Aorta (tissue), 5 donors: Measurements from ENCODE around the gene ARID5B. TPM values are rescaled to one million over a fixed set of nuclear protein-coding genes. Genes with fewer than 3 reads are reported as not detected.
A peak's percentile ranks its signal among the peaks of the same experiment; 100 is the strongest.

Experiments
- ATAC-seq: fragments of 200-7000 bp; cut with Tn5 transposase; one replicate; pipeline ENCODE4 v1.9.1; 2022; ENCODE audit warnings: moderate library complexity; ENCODE audit not compliant: low FRiP score
- DNase-seq, 2 donors: peaks; one replicate each; pipeline ENCODE4 v3.0.0-alpha.2; 2020
- H3K27ac ChIP-seq, 2 donors: one replicate each; pipeline ENCODE4 v1.5.1; 2013; ENCODE audit warnings: low read length in 2 of 2, mild to moderate bottlenecking in 2 of 2, moderate library complexity in 2 of 2, control low read depth in 1 of 2, inconsistent platforms in 1 of 2, low read depth in 1 of 2
- H3K27me3 ChIP-seq, 2 donors: one replicate each; pipeline ENCODE4 v1.6.1; 2013; ENCODE audit warnings: control low read depth in 1 of 2, low read length in 1 of 2, mild to moderate bottlenecking in 1 of 2, moderate library complexity in 1 of 2; ENCODE audit not compliant: insufficient read depth in 2 of 2, control insufficient read depth in 1 of 2
- H3K36me3 ChIP-seq, 2 donors: one replicate each; pipeline ENCODE4 v1.6.1; 2013; ENCODE audit warnings: control low read depth in 1 of 2, low read length in 1 of 2, mild to moderate bottlenecking in 1 of 2; ENCODE audit not compliant: insufficient read depth in 2 of 2, control insufficient read depth in 1 of 2
- H3K4me1 ChIP-seq, 2 donors: one replicate each; pipeline ENCODE4 v1.6.1; 2013; ENCODE audit warnings: low read length in 2 of 2, control low read depth in 1 of 2, mild to moderate bottlenecking in 1 of 2, moderate library complexity in 1 of 2; ENCODE audit not compliant: insufficient read depth in 2 of 2, control insufficient read depth in 1 of 2
- H3K4me3 ChIP-seq, 2 donors: one replicate each; pipeline ENCODE4 v1.5.1; 2013; ENCODE audit warnings: low read length in 2 of 2, control low read depth in 1 of 2, mild to moderate bottlenecking in 1 of 2
- H3K9me3 ChIP-seq: one replicate; pipeline ENCODE4 v1.6.1; 2013; ENCODE audit warnings: mild to moderate bottlenecking, low read length; ENCODE audit not compliant: control insufficient read depth
- WGBS, 2 donors: extraction: QIAGEN DNeasy Blood & Tissue Kit; methylation state at CpG; one replicate each; pipeline ENCODE4 v1.1.7; 2013; 5-methylcytosine and 5-hydroxymethylcytosine counted together
- intact Hi-C, 2 donors: fragments of 100-400 bp; cut with DNase I; formaldehyde crosslinking; loops; one replicate each; pipeline versions ENCODE4 v1.14.2 to v1.15.0; 2022
- polyA plus RNA-seq, 2 donors: library from polyadenylated mRNA; stranded (reverse); fragments of 200-250 nt; gene quantifications; one replicate each; pipeline ENCODE4 v1.2.3, GENCODE V29; 2013
- total RNA-seq, 2 donors: library from RNA; stranded (reverse); fragmentation: NEBNext Ultra II Directional; extraction: Animal tissue kit (Norgen Biotek cat#: 25700); gene quantifications; one replicate each; pipeline ENCODE4 v1.2.1, GENCODE V29; 2021
- donor health status: healthy with polysubstance abuse.
- donor health status: Bipolar disorder and iron deficiency.
- donor health status: DM: no; HTN: no; CAD: no.
- donor health status: DM: no; HTN: no; CAD: no.
- donor health status: DM: yes; HTN: yes; CAD: no.

The ARID5B gene
- total and polyA plus RNA-seq, 4 donors, result 7.8 to 143 (median 49.7) TPM

- peaks cover 3 to 16% of the 10 kb centered on the region in 2 donors for H3K4me1 ChIP-seq
Observed at GRCh38 chr10:62082271-62082656, 180.8 kb downstream of the ARID5B start.

GRCh38 chr10:62082729-62083411 is 181.4 kb downstream of the ARID5B start:
- H3K4me1 ChIP-seq, result peaks cover 3 to 16% of the 10 kb centered on the region in 2 donors
- WGBS, 2 donors, result 1% methylated on average over 7 of the region's 7 CpGs
- DNase-seq (no peak), ATAC-seq (peak; percentile 65)
- H3K27me3 ChIP-seq, result no peaks in the 10 kb centered on the region
- H3K36me3 ChIP-seq, result peaks cover 2 to 6% of the 10 kb centered on the region in 2 donors
- H3K4me3 ChIP-seq, result peak overlapping the region in 1 of 2 donors; percentile 18
- peak overlapping the region; percentile 61 to 100 for H3K27ac ChIP-seq
- intact Hi-C loops, result loop anchor here in 1 of 2 donors (5.0 kb wide), 3 partner anchors 36 to 181 kb away; partner anchors contain the start of gene ARID5B
- H3K9me3 ChIP-seq, result no peaks in the 10 kb centered on the region

More at GRCh38 chr10:62082271-62082656, 180.8 kb downstream of the ARID5B start:
- intact Hi-C loops, result loop anchor here in 1 of 2 donors (5.0 kb wide), 3 partner anchors 35 to 180 kb away; partner anchors contain the start of gene ARID5B
- ATAC-seq (no peak), DNase-seq (no peak)
- Histone ChIP-seq H3K9me3 (no peaks in the 10 kb centered on the region), H3K4me3 (peak overlapping the region in 1 of 2 donors; percentile 18), H3K36me3 (peaks cover 2 to 6% of the 10 kb centered on the region in 2 donors), H3K27me3 (no peaks in the 10 kb centered on the region), H3K27ac (peak overlapping the region; percentile 11 to 19)
- WGBS, 2 donors, result 47 to 62% methylated on average over 1 of the region's 1 CpG

DNA sequence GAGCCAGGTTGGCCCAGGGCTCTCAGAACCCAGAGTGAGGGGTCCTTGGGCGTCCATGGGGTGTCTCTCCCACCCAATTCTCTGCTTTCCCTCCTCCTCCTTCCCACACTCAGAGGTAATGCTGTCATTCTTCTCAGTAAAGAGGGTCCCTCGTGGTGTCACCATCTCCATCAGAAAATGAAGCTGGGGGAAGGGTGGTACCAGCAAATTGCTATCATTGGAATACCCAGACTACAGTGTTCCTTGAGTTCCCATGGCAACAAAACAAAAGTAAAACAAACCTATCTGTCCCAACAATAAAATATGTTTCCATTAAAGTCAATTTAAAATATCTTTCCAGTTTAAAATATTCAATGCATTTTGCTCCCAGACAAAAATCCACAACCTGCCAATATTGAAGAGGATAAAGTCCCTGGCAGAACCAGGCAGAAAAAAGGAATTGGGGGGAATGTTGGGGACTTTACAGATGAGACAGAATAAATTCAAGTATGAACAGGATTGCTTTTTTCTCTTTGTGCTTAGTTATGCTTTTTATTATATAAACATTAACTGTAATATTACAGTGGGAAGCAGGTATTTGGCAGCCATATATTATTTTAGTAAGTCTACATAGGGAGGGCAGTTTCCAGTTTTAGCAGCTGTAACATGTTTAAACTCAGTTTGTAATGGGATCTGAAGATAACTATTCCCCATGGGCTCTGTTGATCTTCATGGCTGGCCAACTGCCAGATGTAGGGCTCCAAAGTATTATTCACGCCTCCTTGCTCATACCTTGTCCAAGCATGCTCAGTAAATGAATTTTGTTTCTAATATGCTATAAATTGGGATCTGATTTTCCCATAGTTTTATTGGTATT is 182.1 kb downstream of the ARID5B start:
- H3K4me1 ChIP-seq, result peaks cover 3 to 15% of the 10 kb centered on the region in 2 donors
- intact Hi-C loops, result loop anchor here in 1 of 2 donors (5.0 kb wide), 3 partner anchors 36 to 181 kb away; partner anchors contain the start of gene ARID5B
- H3K4me3 ChIP-seq, result no peak overlapping the region

DNA sequence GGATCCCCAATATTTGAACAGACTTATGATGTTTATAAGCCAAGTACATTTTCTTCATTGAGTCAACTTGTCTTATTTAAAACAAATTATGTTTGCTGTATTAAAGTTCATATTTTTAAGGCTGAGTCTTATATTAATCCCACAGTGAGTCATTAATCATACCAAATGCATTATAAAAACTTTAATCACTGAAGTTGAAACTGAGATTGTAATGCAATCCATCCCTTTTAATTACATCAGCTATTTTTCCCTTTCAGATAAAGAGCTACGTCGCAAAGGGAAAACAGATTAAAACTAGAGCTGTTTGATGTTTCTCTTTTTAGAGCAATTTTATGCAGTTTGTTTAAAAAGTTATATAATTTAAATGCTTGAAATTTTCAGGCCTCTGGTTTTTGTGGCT is 183.0 kb downstream of the ARID5B start:
- no peak for DNase-seq
- WGBS, 2 donors, result 7 to 10% methylated on average over 2 of the region's 2 CpGs
- Histone ChIP-seq H3K27ac (peak overlapping the region in 1 of 2 donors; percentile 81), H3K9me3 (no peaks in the 10 kb centered on the region), H3K4me1 (peaks cover 3 to 13% of the 10 kb centered on the region in 2 donors), H3K27me3 (no peaks in the 10 kb centered on the region), H3K4me3 (no peak overlapping the region), H3K36me3 (peaks cover 2 to 9% of the 10 kb centered on the region in 2 donors)
- intact Hi-C loops, result loop anchor here in 1 of 2 donors (5.0 kb wide), 3 partner anchors 37 to 182 kb away; partner anchors contain the start of gene ARID5B
- ATAC-seq, result peak; percentile 1

More for the DNA sequence above, 182.1 kb downstream of the ARID5B start:
- peak; percentile 62 to 78 for DNase-seq
- WGBS, 2 donors, result 3% methylated on average over 3 of the region's 3 CpGs
- Histone ChIP-seq H3K9me3 (no peaks in the 10 kb centered on the region), H3K27ac (peak overlapping the region; percentile 61 to 100), H3K27me3 (no peaks in the 10 kb centered on the region), H3K36me3 (peaks cover 2 to 9% of the 10 kb centered on the region in 2 donors)
- peak; percentile 76 for ATAC-seq

- DNase-seq (no peak), ATAC-seq (no peak)
- Histone ChIP-seq H3K36me3 (peaks cover 5 to 9% of the 10 kb centered on the region in 2 donors), H3K27me3 (no peaks in the 10 kb centered on the region), H3K4me1 (peaks cover 3 to 6% of the 10 kb centered on the region in 2 donors), H3K4me3 (no peak overlapping the region), H3K27ac (peak overlapping the region in 1 of 2 donors; percentile 54), H3K9me3 (no peaks in the 10 kb centered on the region)
- intact Hi-C loops, result no loop called here
- WGBS, 2 donors, result 91 to 92% methylated on average over 2 of the region's 2 CpGs
Observed at GRCh38 chr10:62085404-62085803, 183.9 kb downstream of the ARID5B start.

DNA sequence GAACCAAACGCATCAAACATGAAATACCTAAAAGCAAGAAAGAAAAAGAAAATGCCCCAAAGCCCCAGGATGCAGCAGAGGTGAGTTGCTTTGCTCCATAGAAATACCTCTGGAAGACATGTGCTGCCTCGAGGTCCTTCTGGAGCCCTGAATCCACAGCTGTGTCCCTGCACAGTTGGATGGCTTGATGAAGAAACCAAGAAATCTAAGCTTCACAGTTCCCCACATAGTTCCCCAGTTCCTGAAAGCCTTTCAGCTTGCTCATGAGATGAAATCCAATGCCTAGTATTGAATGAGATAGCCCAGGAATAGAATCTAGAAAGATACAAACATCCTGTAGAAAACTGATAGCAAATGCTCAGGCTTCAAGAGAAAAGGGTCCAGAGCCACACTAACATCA is 184.3 kb downstream of the ARID5B start:
- no peaks in the 10 kb centered on the region for H3K9me3 ChIP-seq
- peaks cover 3 to 5% of the 10 kb centered on the region in 2 donors for H3K4me1 ChIP-seq
- peaks cover 5 to 9% of the 10 kb centered on the region in 2 donors for H3K36me3 ChIP-seq
- no peak overlapping the region for H3K27ac ChIP-seq
- H3K27me3 ChIP-seq, result no peaks in the 10 kb centered on the region
- 89 to 92% methylated on average over 2 of the region's 2 CpGs for WGBS, 2 donors
- intact Hi-C loops, result no loop called here
- ATAC-seq, result no peak
- DNase-seq, result no peak
- H3K4me3 ChIP-seq, result no peak overlapping the region

DNA sequence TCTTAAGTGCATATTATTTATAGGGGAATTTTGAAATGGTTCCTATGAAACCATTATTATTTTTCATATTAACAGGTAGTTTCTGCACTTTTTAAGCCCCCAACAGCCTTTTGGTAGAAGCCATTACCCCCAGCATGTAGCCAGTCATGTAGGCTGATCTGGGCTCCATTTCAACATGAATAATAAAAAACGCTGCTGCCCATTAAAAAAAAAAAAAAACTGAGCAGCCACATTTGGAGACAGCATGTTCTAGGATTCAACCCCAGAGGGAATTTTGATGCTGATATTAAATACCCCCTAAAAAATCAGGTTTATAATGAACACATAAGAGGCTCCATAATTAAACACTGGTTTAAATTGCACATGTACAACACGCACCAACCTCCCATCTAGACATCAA is 185.8 kb downstream of the ARID5B start:
- intact Hi-C loops, result no loop called here
- ATAC-seq (no peak), DNase-seq (no peak)
- H3K9me3 ChIP-seq, result no peaks in the 10 kb centered on the region
- no peak overlapping the region for H3K4me3 ChIP-seq
- no peak overlapping the region for H3K27ac ChIP-seq
- no peaks in the 10 kb centered on the region for H3K27me3 ChIP-seq
- 50 to 63% methylated on average over 2 of the region's 2 CpGs for WGBS, 2 donors
- peaks cover 3 to 5% of the 10 kb centered on the region in 2 donors for H3K4me1 ChIP-seq
- H3K36me3 ChIP-seq, result peaks cover 9 to 12% of the 10 kb centered on the region in 2 donors

DNA sequence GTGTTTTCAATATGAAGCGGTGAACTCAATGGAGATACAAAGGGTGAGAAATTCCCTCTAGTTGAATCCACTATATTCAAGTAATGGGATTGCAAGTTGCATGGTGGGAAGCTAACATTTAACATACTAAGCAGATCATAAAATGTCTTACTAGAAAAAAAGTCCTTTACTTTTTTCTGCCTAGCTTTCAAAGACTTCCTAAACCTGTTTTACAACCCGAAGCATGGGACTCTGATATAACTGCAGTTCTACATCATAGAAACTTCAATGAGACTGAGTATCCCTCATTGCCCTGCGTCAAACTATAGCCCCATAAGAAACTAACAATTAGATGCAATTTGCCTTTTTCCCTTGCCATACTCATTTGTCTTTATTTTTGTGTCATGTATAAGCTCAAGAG is 187.3 kb downstream of the ARID5B start:
- peaks cover 16 to 18% of the 10 kb centered on the region in 2 donors for H3K36me3 ChIP-seq
- 86 to 89% methylated on average over 3 of the region's 3 CpGs for whole genome bisulfite sequencing, 2 donors
- H3K4me1 ChIP-seq, result peaks cover 1 to 3% of the 10 kb centered on the region in 2 donors
- intact Hi-C loops, result no loop called here
- H3K4me3 ChIP-seq, result no peak overlapping the region
- ATAC-seq (no peak), DNase-seq (no peak)
- H3K27me3 ChIP-seq, result no peaks in the 10 kb centered on the region
- no peaks in the 10 kb centered on the region for H3K9me3 ChIP-seq
- H3K27ac ChIP-seq, result no peak overlapping the region
